SK-N-SH (cell line): ENCODE data around the gene SMIM44.

ENCODE experiments used
- CTCF ChIP-seq: fragments of 200-600 bp; sonication (generic); IDR thresholded peaks from 2 replicates; pipeline ENCODE4 v1.6.1; 2017; ENCODE audit warnings: antibody characterized with exemption, mild to moderate bottlenecking, moderate library complexity
- EZH2phosphoT487 ChIP-seq: fragments of 200-600 bp; sonication (generic); IDR thresholded peaks from 2 replicates; pipeline ENCODE4 v1.6.1; 2017; ENCODE audit warnings: low read depth, mixed run types, mild to moderate bottlenecking, antibody characterized with exemption, moderate library complexity, borderline replicate concordance
- POLR2AphosphoS5 ChIP-seq: IDR thresholded peaks from 2 replicates; pipeline ENCODE4 v1.6.1; 2012; ENCODE audit warnings: low read depth, low read length
- SMC3 ChIP-seq: IDR thresholded peaks from 2 replicates; pipeline ENCODE4 v1.6.1; 2012; ENCODE audit warnings: low read depth, low read length, improper control_type of control experiment
- YY1 ChIP-seq: IDR thresholded peaks from 2 replicates; pipeline ENCODE4 v1.4.0; 2012; ENCODE audit warnings: low read depth, mild to moderate bottlenecking
- TF ChIP-seq, protein P1 (sequence below): IDR thresholded peaks from 2 replicates; pipeline ENCODE4 v1.4.0; 2012; ENCODE audit warnings: low read depth

GRCh38 chr19:3478409-3479176 lies 4.6 kb downstream of the SMIM44 start:
- TF ChIP-seq CTCF (no peak), POLR2AphosphoS5 (no peak), YY1 (no peak), EZH2phosphoT487 (no peak), SMC3 (no peak)
- TF ChIP-seq, protein P1, sequence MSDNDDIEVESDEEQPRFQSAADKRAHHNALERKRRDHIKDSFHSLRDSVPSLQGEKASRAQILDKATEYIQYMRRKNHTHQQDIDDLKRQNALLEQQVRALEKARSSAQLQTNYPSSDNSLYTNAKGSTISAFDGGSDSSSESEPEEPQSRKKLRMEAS, result no peak
